HEK293 (cell line): ENCODE data around the gene DEDD.
A peak's percentile ranks its signal among the peaks of the same experiment; 100 is the strongest.

Experiments
- CTCF ChIA-PET: fragments of 350-600 bp; formaldehyde crosslinking; extraction: SDS; loops from one replicate; lab custom pipeline; 2021; ENCODE audit warnings: antibody characterized with exemption; lab: Yijun Ruan, JAX
- POLR2A ChIA-PET: fragments of 300-600 bp; formaldehyde crosslinking; extraction: SDS; loops from one replicate; lab custom pipeline; 2020; ENCODE audit warnings: antibody characterized with exemption, inconsistent platforms; lab: Yijun Ruan, JAX
- H3K27ac ChIP-seq: fragments of 200-500 bp; sonication (Bioruptor generic); 2 replicates; pipeline ENCODE4 v1.5.1; 2014; ENCODE audit warnings: low read depth, low read length, control low read depth, inconsistent platforms; ENCODE audit errors: extremely low read depth
- H3K36me3 ChIP-seq, 2 experiments: fragments of 200-500 bp in 1 of 2; sonication (Bioruptor generic) in 1 of 2; 1 replicate in 1 of 2; 2 replicates in 1 of 2; pipeline ENCODE4 v1.5.1; 2014 to 2017; ENCODE audit warnings: inconsistent platforms in 2 of 2, low read length in 2 of 2; ENCODE audit not compliant: control insufficient read depth in 2 of 2, insufficient read depth in 1 of 2
- H3K4me1 ChIP-seq: fragments of 200-500 bp; sonication (Bioruptor generic); 2 replicates; pipeline ENCODE4 v1.5.1; 2014; ENCODE audit warnings: mild to moderate bottlenecking, low read length, inconsistent platforms; ENCODE audit not compliant: control insufficient read depth, insufficient read depth
- H3K4me3 ChIP-seq: 2 replicates; pipeline ENCODE4 v1.5.1; 2011; ENCODE audit warnings: low read depth, mild to moderate bottlenecking, control low read depth, low read length, moderate library complexity
- H3K9me3 ChIP-seq: fragments of 200-500 bp; sonication (Bioruptor generic); 2 replicates; pipeline ENCODE4 v1.5.1; 2014; ENCODE audit warnings: low read depth, low read length, inconsistent platforms; ENCODE audit not compliant: control insufficient read depth, insufficient read depth
- CTCF ChIP-seq: fragments of 450-650 bp; formaldehyde crosslinking; IDR thresholded peaks from 2 replicates; pipeline ENCODE4 v1.5.1; 2016; ENCODE audit warnings: missing biosample characterization, missing genetic modification characterization
- HOXA7 ChIP-seq: sonication (generic); formaldehyde crosslinking; IDR thresholded peaks from 2 replicates; pipeline ENCODE4 v1.8.1; 2022; ENCODE audit warnings: missing genetic modification reagents, borderline replicate concordance
- OSR2 ChIP-seq: fragments of 450-650 bp; formaldehyde crosslinking; IDR thresholded peaks from 2 replicates; pipeline ENCODE4 v1.5.1; 2016; ENCODE audit warnings: missing biosample characterization, missing genetic modification characterization
- SCRT2 ChIP-seq: fragments of 450-650 bp; formaldehyde crosslinking; IDR thresholded peaks from 2 replicates; pipeline ENCODE4 v1.5.1; 2016; ENCODE audit warnings: missing biosample characterization, missing genetic modification characterization
- ZFP3 ChIP-seq: fragments of 450-650 bp; formaldehyde crosslinking; IDR thresholded peaks from 2 replicates; pipeline ENCODE4 v1.5.1; 2016; ENCODE audit warnings: low read depth, missing biosample characterization, missing genetic modification characterization
- ZIC2 ChIP-seq: fragments of 450-650 bp; formaldehyde crosslinking; IDR thresholded peaks from 2 replicates; pipeline ENCODE4 v1.5.1; 2016; ENCODE audit warnings: missing biosample characterization, missing genetic modification characterization
- ZNF2 ChIP-seq: fragments of 450-650 bp; formaldehyde crosslinking; IDR thresholded peaks from 2 replicates; pipeline ENCODE4 v1.5.1; 2016; ENCODE audit warnings: missing biosample characterization, missing genetic modification characterization
- ZNF350 ChIP-seq: fragments of 450-650 bp; formaldehyde crosslinking; IDR thresholded peaks from 2 replicates; pipeline ENCODE4 v1.5.0; 2017; ENCODE audit warnings: missing biosample characterization, mild to moderate bottlenecking, missing genetic modification characterization
- ZNF473 ChIP-seq: fragments of 450-650 bp; formaldehyde crosslinking; IDR thresholded peaks from 2 replicates; pipeline ENCODE4 v1.5.1; 2017; ENCODE audit warnings: missing biosample characterization, missing genetic modification characterization
- ZNF530 ChIP-seq: fragments of 450-650 bp; formaldehyde crosslinking; IDR thresholded peaks from 2 replicates; pipeline ENCODE4 v1.5.1; 2016; ENCODE audit warnings: low read depth, missing biosample characterization, missing genetic modification characterization
- ZNF560 ChIP-seq: fragments of 450-650 bp; formaldehyde crosslinking; IDR thresholded peaks from 2 replicates; pipeline ENCODE4 v1.5.1; 2017; ENCODE audit warnings: missing biosample characterization, missing genetic modification characterization, borderline replicate concordance
- ZNF654 ChIP-seq: fragments of 450-650 bp; formaldehyde crosslinking; IDR thresholded peaks from 2 replicates; pipeline ENCODE4 v1.5.1; 2016; ENCODE audit warnings: low read depth, missing biosample characterization, missing genetic modification characterization
- ZNF701 ChIP-seq: fragments of 450-650 bp; formaldehyde crosslinking; IDR thresholded peaks from 2 replicates; pipeline ENCODE4 v1.5.1; 2016; ENCODE audit warnings: missing biosample characterization, missing genetic modification characterization
- TF ChIP-seq, protein P1 (sequence below): fragments of 450-650 bp; formaldehyde crosslinking; IDR thresholded peaks from 2 replicates; pipeline ENCODE4 v1.5.1; 2016; ENCODE audit warnings: missing biosample characterization, missing genetic modification characterization
- TF ChIP-seq, protein P2 (sequence below): fragments of 450-650 bp; formaldehyde crosslinking; IDR thresholded peaks from 2 replicates; pipeline ENCODE4 v1.5.1; 2016; ENCODE audit warnings: missing biosample characterization, missing genetic modification characterization
- TF ChIP-seq, protein P3 (sequence below): fragments of 450-650 bp; IDR thresholded peaks from 2 replicates; pipeline ENCODE4 v1.5.1; 2018; ENCODE audit warnings: missing biosample characterization, missing genetic modification characterization
- TF ChIP-seq, protein P4 (sequence below): fragments of 450-650 bp; formaldehyde crosslinking; IDR thresholded peaks from 2 replicates; pipeline ENCODE4; 2016; ENCODE audit warnings: missing biosample characterization, missing genetic modification characterization

DEDD gene

GRCh38 chr1:161132410-161133219 lies at the start of gene DEDD (continued):
- TF ChIP-seq ZNF701 (tag by site-specific recombination): no peak
- peak; percentile 27; the same call in 1 of the 2 replicates for TF ChIP-seq SCRT2 (tag by site-specific recombination)

DNA sequence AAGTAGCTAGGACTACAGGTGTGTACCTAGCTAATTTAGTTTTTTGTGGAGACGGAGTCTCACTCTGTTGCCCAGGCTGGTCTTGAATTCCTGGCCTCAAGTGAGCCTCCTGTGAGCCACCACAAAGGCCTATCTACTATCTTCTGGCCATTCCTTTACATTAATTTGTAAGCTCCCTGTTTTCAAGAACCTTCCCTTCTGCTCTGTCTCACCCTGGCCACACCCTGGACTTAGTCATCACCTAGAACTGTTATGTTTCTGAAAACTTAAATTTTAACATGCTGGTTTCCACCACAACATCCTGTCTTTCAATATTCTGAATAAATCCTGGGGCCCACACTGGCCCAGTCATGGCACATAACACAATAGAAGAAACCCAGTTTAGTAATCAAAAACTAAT lies 49.7 kb upstream of the DEDD start:
- no peaks in the 10 kb centered on the region for H3K9me3 ChIP-seq
- no peaks in the 10 kb centered on the region for H3K36me3 ChIP-seq
- TF ChIP-seq ZNF350 (tag by site-specific recombination): no peak
- TF ChIP-seq, protein P1, sequence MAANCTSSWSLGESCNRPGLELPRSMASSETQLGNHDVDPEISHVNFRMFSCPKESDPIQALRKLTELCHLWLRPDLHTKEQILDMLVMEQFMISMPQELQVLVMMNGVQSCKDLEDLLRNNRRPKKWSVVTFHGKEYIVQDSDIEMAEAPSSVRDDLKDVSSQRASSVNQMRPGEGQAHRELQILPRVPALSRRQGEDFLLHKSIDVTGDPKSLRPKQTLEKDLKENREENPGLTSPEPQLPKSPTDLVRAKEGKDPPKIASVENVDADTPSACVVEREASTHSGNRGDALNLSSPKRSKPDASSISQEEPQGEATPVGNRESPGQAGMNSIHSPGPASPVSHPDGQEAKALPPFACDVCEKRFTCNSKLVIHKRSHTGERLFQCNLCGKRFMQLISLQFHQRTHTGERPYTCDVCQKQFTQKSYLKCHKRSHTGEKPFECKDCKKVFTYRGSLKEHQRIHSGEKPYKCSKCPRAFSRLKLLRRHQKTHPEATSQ (tag by site-specific recombination): no peak
- TF ChIP-seq ZNF2 (tag by site-specific recombination): no peak
- TF ChIP-seq, protein P2, sequence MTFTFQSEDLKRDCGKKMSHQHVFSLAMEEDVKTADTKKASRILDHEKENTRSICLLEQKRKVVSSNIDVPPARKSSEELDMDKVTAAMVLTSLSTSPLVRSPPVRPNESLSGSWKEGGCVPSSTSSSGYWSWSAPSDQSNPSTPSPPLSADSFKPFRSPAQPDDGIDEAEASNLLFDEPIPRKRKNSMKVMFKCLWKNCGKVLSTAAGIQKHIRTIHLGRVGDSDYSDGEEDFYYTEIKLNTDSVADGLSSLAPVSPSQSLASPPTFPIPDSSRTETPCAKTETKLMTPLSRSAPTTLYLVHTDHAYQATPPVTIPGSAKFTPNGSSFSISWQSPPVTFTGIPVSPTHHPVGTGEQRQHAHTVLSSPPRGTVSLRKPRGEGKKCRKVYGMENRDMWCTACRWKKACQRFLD (tag by site-specific recombination): no peak
- TF ChIP-seq, protein P3, sequence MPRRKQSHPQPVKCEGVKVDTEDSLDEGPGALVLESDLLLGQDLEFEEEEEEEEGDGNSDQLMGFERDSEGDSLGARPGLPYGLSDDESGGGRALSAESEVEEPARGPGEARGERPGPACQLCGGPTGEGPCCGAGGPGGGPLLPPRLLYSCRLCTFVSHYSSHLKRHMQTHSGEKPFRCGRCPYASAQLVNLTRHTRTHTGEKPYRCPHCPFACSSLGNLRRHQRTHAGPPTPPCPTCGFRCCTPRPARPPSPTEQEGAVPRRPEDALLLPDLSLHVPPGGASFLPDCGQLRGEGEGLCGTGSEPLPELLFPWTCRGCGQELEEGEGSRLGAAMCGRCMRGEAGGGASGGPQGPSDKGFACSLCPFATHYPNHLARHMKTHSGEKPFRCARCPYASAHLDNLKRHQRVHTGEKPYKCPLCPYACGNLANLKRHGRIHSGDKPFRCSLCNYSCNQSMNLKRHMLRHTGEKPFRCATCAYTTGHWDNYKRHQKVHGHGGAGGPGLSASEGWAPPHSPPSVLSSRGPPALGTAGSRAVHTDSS (tag by site-specific recombination): no peak
- no peak for TF ChIP-seq ZFP3 (tag by site-specific recombination)
- TF ChIP-seq ZIC2 (tag by site-specific recombination): no peak
- TF ChIP-seq ZNF473 (tag by site-specific recombination): no peak
- TF ChIP-seq ZNF560 (tag by site-specific recombination): no peak
- TF ChIP-seq HOXA7 (CRISPR knock-in tag): no peak
- ChIA-PET CTCF (interaction anchor here (0.7 to 4.4 kb wide), 7 partner anchors 11 to 940 kb away, joined by 3 to 39 read pairs (median 5); partner anchors contain the start of genes ADAMTS4 and TOMM40L), POLR2A (interaction anchor here (0.7 kb wide), 1 partner anchor 20 kb away, joined by 5 read pairs; the partner anchor contains the start of gene NDUFS2)
- no peak overlapping the region for H3K27ac ChIP-seq
- H3K4me1 ChIP-seq: no peaks in the 10 kb centered on the region
- no peak overlapping the region for H3K4me3 ChIP-seq

DNA sequence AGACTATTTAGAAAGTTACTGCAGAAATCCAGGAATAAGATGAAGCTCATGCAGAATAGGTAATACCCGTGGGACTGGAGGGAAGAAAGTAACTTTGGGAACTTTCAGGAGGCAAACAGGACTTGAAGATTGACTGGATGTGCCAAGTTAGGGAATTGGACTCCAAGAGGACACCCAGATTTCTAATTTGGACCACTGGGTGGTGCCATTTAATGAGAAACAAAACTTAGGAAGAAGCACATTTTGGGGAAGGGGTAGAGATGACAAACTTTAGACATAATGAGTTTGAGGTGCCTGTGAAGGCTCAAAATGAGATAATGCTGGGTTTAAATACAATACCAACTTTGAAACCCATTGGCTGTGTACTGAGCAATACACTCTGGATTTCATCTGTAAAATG lies 48.2 kb upstream of the DEDD start:
- ChIA-PET CTCF (interaction anchor here (0.9 to 4.4 kb wide), 4 partner anchors 9 to 201 kb away, joined by 3 to 39 read pairs (median 5); no protein-coding TSS in a partner anchor), POLR2A (no interaction called here)
- H3K4me1 ChIP-seq: no peaks in the 10 kb centered on the region

More for the DNA sequence above, 48.2 kb upstream of the DEDD start:
- Histone ChIP-seq H3K36me3 (peaks cover 0 to 5% of the 10 kb centered on the region in 2 experiments; a peak in 1 of 3 replicates), H3K27ac (no peak overlapping the region), H3K9me3 (no peaks in the 10 kb centered on the region), H3K4me3 (no peak overlapping the region)
- TF ChIP-seq, protein P4, sequence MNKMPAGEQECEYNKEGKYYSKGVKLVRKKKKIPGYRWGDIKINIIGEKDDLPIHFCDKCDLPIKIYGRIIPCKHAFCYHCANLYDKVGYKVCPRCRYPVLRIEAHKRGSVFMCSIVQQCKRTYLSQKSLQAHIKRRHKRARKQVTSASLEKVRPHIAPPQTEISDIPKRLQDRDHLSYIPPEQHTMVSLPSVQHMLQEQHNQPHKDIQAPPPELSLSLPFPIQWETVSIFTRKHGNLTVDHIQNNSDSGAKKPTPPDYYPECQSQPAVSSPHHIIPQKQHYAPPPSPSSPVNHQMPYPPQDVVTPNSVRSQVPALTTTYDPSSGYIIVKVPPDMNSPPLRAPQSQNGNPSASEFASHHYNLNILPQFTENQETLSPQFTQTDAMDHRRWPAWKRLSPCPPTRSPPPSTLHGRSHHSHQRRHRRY: no peak
- TF ChIP-seq ZNF530 (tag by site-specific recombination): no peak
- TF ChIP-seq CTCF (tag by site-specific recombination): 0 out of 2 replicates have a peak, but pooled peaks have one; percentile 45
- no peak for TF ChIP-seq OSR2 (tag by site-specific recombination)
- peak; percentile 25 for TF ChIP-seq ZNF654 (tag by site-specific recombination)
